IPS-15b (cell line): Measurements from ENCODE around the gene THOP1.

Source experiments
- H3K27me3 ChIP-seq: one replicate; pipeline ENCODE4 v1.6.1; 2013; ENCODE audit warnings: low read length; ENCODE audit not compliant: control insufficient read depth, insufficient read depth
- H3K36me3 ChIP-seq: one replicate; pipeline ENCODE4 v1.6.1; 2013; ENCODE audit warnings: low read length; ENCODE audit not compliant: control insufficient read depth, insufficient read depth
- H3K4me1 ChIP-seq: one replicate; pipeline ENCODE4 v1.6.1; 2013; ENCODE audit warnings: mild to moderate bottlenecking, low read length; ENCODE audit not compliant: control insufficient read depth, insufficient read depth
- H3K4me3 ChIP-seq: one replicate; pipeline ENCODE4 v1.5.1; 2013; ENCODE audit warnings: low read depth, low read length
- H3K9ac ChIP-seq: one replicate; pipeline ENCODE4 v1.6.1; 2013; ENCODE audit warnings: low read depth, mild to moderate bottlenecking, low read length
- H3K9me3 ChIP-seq: one replicate; pipeline ENCODE4 v1.6.1; 2013; ENCODE audit warnings: mild to moderate bottlenecking, low read length; ENCODE audit not compliant: control insufficient read depth, insufficient read depth

THOP1 gene

DNA sequence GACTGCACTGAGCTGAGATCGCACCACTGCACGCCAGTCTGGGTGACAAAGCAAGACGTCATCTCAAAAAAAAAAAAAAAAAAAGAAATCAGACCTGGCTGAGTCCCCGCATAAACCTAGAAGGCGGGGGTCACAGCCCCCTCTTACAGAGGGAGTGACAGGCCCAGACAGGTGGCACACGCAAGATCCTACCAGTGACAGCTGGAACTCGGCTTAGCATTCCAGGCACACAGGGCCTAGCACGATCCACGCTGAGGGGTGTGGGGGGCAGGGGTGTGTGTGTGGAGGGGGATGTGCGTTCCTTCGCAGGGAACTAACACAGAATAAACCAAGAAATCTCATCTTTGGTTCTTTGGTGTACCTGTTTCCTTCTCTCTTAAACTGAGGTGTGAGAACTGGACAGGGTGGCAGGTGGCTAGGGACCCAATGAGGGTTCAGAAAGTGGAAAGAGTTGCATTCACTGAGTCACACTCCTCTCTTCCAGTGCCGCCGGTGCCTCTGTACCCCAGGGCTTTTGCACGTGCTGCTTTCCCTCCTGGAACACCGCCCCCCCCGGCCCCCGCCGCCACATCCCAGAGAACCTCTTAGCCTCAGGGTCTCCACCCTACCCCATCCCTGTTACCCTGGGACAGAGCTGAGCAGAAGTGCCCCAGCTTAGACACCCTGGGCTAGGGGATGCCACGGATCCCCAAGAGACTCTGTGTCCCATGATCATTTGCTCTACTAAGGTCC lies 7.2 kb upstream of the THOP1 start:
- Histone ChIP-seq H3K36me3 (peaks cover 5% of the 10 kb centered on the region), H3K9ac (no peak overlapping the region), H3K4me3 (no peak overlapping the region), H3K27me3 (no peaks in the 10 kb centered on the region), H3K4me1 (no peaks in the 10 kb centered on the region), H3K9me3 (no peaks in the 10 kb centered on the region)

DNA sequence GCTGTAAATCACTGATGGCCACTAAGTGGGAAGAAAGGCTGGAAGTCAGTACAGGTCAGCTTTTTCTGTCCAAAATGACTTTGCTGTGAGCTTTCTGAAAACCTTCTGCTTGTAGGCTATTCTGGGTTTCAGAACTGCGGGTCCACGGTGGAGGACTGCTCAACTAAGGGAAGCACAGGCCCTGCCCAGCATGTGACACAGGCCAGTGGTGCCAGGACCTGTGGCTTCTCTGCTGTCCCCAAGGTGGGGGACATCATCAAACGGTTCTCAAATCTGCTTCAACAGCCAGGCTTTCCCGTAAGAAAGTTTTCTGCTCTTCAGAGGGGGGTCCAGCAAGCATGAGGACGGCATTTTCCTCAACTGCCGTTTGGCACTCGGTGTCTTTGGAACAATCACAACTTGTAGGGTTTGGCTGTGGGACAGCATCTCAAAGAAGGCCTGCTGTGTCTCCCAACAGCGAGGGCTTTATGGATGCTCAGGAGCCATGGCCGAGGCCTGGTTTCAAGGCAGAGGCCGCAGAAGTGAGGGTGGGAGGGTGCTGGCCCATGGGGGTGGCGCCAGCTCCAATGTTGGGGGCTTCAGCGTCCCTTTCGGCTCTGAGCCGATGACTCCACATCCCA lies 6.1 kb upstream of the THOP1 start:
- Histone ChIP-seq H3K27me3 (no peaks in the 10 kb centered on the region), H3K9me3 (no peaks in the 10 kb centered on the region), H3K4me3 (no peak overlapping the region), H3K36me3 (peaks cover 5% of the 10 kb centered on the region), H3K4me1 (no peaks in the 10 kb centered on the region), H3K9ac (no peak overlapping the region)

DNA sequence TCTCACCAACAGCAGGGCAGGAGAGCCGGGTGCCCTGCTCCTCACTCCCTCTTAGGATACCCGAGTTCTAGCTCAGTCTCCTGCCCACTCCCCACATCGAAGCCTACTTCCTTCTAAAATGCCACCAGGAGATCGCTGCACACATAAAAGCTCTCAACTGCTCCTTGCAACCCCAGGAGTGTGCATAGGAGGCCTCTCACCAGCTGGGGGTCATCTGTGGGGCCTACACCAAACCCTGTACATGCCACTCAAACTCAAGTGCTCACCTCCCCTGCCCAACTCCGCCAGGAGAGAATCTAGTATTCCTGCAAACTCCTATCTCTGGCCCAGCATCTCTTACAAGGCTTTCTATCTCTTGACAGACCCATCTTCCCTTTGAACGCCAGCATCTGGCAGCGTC lies 5.0 kb upstream of the THOP1 start:
- Histone ChIP-seq H3K4me3 (no peak overlapping the region), H3K9me3 (no peaks in the 10 kb centered on the region), H3K9ac (peak overlapping the region; percentile 37), H3K27me3 (no peaks in the 10 kb centered on the region), H3K4me1 (no peaks in the 10 kb centered on the region), H3K36me3 (peaks cover 5% of the 10 kb centered on the region)

DNA sequence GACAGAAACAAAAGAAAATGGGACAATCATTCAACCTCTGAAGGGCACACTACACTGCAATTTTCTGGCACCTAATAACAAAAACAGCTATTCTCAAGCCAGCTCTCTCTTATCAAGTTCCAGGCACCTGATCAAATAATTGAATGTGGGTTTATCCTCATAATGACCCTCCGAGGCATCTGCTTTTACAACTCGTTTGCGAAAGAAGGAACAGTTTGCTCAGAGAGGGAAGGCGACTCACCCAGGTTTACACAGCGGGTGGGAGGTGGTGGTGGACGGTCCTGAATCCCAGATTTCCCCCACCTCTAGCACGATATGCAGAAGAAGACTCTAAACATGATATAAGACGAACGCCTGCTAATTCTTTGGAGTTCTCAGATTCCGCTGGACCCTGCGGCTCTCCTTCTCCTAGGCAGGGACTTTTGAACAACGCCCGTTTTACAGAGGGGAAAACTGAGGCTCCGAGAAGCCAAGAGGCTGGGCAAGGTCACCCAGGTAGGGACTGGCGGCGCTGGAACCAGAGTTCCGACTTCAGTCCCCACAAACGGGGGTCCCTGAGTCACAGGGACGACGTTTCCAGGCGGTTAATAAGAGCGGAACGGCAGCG lies 2.9 kb upstream of the THOP1 start:
- no peaks in the 10 kb centered on the region for H3K4me1 ChIP-seq
- peak overlapping the region; percentile 94 for H3K4me3 ChIP-seq
- H3K9me3 ChIP-seq, result no peaks in the 10 kb centered on the region
- H3K9ac ChIP-seq, result peak overlapping the region; percentile 94
- peaks cover 5% of the 10 kb centered on the region for H3K36me3 ChIP-seq
- H3K27me3 ChIP-seq, result no peaks in the 10 kb centered on the region

DNA sequence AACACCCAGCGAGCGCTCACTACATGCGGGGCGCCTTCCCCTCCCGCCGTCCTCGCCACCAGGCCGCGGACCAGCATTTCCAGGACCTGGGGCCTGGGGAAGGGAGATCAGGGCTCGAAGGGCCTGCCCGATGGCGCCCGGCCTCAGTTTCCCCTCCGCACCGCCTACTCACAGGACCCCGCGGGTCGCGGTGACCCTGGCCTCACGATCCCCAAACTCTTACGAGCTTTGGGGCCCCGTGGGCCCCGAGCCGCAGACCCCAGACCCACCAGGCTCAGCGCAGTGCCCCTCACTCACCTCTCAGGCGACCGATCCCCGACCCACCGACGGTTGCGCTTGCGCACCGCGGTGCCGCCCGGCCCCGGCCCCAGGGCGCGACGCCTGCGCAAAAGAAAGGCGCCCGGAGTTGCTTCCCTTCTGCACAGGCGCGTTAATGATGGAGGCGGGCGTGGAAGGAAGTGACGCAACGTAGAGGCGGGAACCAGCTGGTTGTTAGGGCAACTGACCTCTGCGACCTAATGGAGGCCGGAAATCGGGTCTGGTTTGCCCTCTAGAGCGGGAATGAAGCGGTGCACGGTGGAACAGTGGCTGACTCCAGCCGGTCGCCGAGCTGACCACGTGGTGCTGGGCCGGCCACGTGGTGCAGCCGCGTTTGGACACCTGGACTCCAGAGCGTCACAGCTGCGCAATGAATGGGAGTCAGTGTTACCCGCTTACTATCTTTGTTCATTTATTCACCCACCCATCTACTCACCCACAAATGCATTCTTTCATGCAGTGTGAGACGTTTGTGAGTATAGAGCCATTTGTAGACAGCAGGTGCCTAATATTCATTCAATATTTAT lies 2.1 kb upstream of the THOP1 start, which contains the start of gene SGTA:
TSS of gene SGTA (minus strand) at position 338 of the 845 bp plus-strand sequence. CDS start 14,205 bp downstream, outside the sequence.
- Histone ChIP-seq H3K36me3 (peaks cover 9% of the 10 kb centered on the region), H3K9ac (peak within 1 kb of the TSS; percentile 94), H3K4me1 (no peaks in the 10 kb centered on the region)

DNA sequence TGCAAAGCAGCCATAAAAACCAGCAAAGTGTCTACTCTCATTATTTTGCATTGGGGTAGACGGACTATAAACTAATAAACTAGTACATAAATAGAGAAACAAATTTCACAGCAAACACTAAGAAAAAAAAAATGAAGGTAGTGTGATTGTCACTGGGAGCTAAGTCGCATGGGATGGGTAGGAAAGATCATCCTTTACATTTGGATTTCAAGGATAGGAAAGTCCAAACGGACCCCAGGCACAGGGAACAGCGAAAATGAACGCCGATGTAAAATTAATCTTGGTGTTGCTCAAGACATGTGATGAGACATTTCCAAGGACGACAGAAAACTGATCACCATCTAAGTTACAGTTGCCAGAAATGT lies 1.5 kb upstream of the THOP1 start:
- Histone ChIP-seq H3K27me3 (no peaks in the 10 kb centered on the region), H3K36me3 (peaks cover 9% of the 10 kb centered on the region), H3K4me1 (no peaks in the 10 kb centered on the region), H3K4me3 (peak overlapping the region; percentile 21), H3K9me3 (no peaks in the 10 kb centered on the region), H3K9ac (no peak overlapping the region)

More for the DNA sequence above, 2.1 kb upstream of the THOP1 start, which contains the start of gene SGTA:
- H3K27me3 ChIP-seq, result no peaks in the 10 kb centered on the region
- no peaks in the 10 kb centered on the region for H3K9me3 ChIP-seq
- peak within 1 kb of the TSS; percentile 94 for H3K4me3 ChIP-seq

DNA sequence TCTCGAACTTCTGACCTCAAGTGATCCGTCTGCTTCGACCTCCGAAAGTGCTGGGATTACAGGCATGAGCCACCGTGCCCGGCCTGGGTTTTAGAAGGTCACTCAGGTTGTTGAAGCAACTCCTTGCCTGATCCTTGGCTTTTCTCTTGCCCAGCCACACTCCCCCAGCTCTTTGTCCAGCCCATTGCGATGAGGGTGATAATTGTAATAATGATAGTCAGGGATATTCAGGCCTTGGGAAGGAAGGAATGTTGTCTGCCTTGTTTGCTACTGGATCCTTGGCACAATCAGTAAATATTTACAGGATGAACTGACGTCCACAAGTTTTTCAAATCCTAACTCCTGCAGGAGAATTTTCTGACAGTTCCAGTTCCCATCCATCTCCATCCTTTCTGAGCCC lies 1.8 kb downstream of the THOP1 start:
- no peaks in the 10 kb centered on the region for H3K9me3 ChIP-seq
- peaks cover 28% of the 10 kb centered on the region for H3K36me3 ChIP-seq
- no peak overlapping the region for H3K9ac ChIP-seq
- H3K4me3 ChIP-seq, result no peak overlapping the region
- H3K27me3 ChIP-seq, result no peaks in the 10 kb centered on the region
- H3K4me1 ChIP-seq, result no peaks in the 10 kb centered on the region

DNA sequence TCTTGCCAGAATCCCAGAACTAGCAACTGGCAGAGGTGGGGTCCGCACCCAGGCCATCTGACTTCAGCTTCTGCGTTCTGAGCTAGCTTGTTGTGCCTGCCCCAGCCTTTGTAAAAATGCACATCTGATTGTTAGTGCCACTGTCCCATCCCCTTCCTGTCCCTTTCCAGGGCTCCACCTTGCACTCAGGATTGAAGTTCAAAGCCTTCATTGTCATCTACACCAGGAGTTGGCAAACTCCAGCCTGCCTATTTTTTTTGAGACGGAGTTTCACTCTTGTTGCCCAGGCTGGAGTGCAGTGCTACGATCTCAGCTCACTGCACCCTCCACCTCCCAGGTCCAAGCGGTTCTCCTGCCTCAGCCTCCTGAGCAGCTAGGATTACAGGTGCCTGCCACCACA lies 2.9 kb downstream of the THOP1 start:
- Histone ChIP-seq H3K9ac (no peak overlapping the region), H3K27me3 (no peaks in the 10 kb centered on the region), H3K36me3 (peaks cover 28% of the 10 kb centered on the region), H3K4me1 (no peaks in the 10 kb centered on the region), H3K4me3 (no peak overlapping the region), H3K9me3 (no peaks in the 10 kb centered on the region)

DNA sequence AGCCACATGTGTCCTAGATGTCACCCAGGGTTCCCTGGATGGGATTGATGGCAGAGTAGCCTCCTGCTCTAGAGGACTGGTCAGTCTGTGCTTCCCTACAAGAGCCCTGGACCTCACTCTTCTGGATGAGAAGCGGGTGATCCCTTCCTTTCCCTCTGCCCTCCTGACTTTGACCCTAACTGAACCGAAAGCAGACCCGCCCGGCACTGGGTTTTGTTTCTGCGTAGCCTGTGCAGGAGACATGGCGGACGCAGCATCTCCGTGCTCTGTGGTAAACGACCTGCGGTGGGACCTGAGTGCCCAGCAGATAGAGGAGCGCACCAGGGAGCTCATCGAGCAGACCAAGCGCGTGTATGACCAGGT lies 4.9 kb downstream of the THOP1 start:
- Histone ChIP-seq H3K27me3 (no peaks in the 10 kb centered on the region), H3K4me3 (no peak overlapping the region), H3K4me1 (no peaks in the 10 kb centered on the region), H3K36me3 (peaks cover 35% of the 10 kb centered on the region), H3K9ac (no peak overlapping the region), H3K9me3 (no peaks in the 10 kb centered on the region)

DNA sequence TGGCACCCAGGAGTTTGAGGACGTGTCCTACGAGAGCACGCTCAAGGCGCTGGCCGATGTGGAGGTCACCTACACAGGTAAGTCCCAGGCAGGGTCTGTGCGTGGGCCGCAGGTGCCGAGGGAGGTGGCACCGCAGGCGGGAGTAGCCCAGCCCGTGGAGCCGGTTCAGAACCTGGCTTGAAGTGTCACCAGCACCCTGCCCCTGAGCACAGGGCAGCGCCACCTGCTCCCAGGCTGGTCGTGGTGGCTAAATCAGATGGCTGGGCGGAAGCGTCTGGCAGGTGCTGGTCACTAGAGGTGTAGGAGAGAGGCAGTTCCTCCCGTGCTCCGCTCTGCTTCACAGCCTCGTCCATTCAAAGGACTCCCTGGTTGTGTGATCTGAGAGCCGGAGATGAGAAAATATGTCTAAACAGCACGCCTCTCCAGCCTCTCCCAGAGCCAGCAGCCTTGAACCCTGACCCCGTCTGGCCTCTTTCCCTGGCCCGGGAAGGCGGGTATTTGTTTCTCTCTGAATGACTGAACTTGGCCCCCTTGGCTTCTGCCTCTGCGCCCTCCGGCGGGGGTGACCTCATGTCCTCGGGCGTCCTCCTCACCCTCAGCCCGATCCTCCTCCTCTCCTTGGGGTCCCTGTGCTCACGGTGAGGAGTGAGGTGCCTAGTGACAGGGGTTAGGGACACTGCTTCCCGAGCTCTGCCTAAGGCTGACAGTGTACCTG lies 5.4 kb downstream of the THOP1 start:
- Histone ChIP-seq H3K4me1 (no peaks in the 10 kb centered on the region), H3K4me3 (no peak overlapping the region), H3K36me3 (peaks cover 40% of the 10 kb centered on the region), H3K9ac (no peak overlapping the region), H3K27me3 (no peaks in the 10 kb centered on the region), H3K9me3 (no peaks in the 10 kb centered on the region)

DNA sequence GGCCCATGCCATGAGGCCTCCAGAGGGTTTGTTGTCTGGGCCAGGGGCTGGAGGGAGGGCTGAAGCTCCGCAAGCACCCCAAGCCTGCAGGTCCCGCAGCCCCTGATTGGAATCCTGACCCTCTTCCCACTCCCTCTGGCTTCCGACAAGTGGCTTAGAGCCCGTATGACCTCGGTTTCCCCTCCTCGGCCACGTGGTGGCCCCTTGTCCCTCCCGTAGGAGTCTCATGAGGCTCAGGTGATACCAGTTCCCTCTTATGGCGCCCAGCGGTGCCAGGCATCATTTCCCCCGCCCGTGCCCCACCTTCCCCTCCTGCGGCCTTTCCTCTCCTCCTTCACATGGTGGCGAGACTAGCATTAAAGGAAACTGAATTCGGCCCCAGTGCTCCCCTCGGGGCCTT lies 6.1 kb downstream of the THOP1 start:
- peaks cover 47% of the 10 kb centered on the region for H3K36me3 ChIP-seq
- H3K9me3 ChIP-seq, result no peaks in the 10 kb centered on the region
- H3K4me1 ChIP-seq, result no peaks in the 10 kb centered on the region
- H3K4me3 ChIP-seq, result no peak overlapping the region
- no peak overlapping the region for H3K9ac ChIP-seq
- no peaks in the 10 kb centered on the region for H3K27me3 ChIP-seq
